Adrenal gland (tissue), 5 donors: ENCODE measurements around the gene ATXN1.

Experiments
- POLR2A ChIP-seq, 2 donors: fragments of 450-650 bp; IDR thresholded peaks; one replicate each; pipeline ENCODE4 v1.6.1; 2017; ENCODE audit warnings: antibody characterized with exemption in 2 of 2, mild to moderate bottlenecking in 2 of 2, moderate library complexity in 1 of 2
- TF ChIP-seq, protein P1 (sequence below), 6 experiments: fragments of 450-650 bp in 4 of 6; fragments of 200-600 bp in 2 of 6; sonication (generic) in 1 of 6; IDR thresholded peaks; 1 replicate in 5 of 6; 2 replicates in 1 of 6; pipeline versions ENCODE4 v1.5.1 to v1.8.0; 2016 to 2021; ENCODE audit warnings: antibody characterized with exemption in 6 of 6, mild to moderate bottlenecking in 2 of 6, moderate library complexity in 1 of 6
- donor health status: DM: no; HTN: no; CAD: no.

DNA sequence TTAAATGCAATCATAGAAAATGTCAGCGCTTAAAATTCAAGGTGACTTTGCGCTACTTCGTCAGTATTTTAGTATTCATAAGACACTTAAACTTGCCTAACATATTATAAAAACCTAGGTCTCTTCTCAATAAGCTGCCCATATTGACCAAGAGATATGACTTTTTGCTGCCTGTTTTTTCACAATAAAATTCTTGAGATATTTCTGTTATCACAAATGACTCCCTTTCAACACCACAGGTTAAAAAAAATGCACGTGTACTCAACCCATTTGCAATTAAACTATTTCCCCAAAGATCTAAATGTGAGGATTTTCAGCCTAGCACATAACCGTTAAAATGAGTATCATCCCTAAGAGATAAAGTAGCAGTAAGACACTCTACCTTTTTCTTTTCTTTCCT, 10.7 kb downstream of the ATXN1 start:
- TF ChIP-seq, protein P1, sequence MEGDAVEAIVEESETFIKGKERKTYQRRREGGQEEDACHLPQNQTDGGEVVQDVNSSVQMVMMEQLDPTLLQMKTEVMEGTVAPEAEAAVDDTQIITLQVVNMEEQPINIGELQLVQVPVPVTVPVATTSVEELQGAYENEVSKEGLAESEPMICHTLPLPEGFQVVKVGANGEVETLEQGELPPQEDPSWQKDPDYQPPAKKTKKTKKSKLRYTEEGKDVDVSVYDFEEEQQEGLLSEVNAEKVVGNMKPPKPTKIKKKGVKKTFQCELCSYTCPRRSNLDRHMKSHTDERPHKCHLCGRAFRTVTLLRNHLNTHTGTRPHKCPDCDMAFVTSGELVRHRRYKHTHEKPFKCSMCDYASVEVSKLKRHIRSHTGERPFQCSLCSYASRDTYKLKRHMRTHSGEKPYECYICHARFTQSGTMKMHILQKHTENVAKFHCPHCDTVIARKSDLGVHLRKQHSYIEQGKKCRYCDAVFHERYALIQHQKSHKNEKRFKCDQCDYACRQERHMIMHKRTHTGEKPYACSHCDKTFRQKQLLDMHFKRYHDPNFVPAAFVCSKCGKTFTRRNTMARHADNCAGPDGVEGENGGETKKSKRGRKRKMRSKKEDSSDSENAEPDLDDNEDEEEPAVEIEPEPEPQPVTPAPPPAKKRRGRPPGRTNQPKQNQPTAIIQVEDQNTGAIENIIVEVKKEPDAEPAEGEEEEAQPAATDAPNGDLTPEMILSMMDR (IDR thresholded peaks at IDR 0.05), result no peak
- no peak for TF ChIP-seq POLR2A (IDR thresholded peaks at IDR 0.05)
